MG63 (cell line): ENCODE results near the gene ORM1. TPM values are rescaled to one million over a fixed set of nuclear protein-coding genes. Genes with fewer than 3 reads are reported as not detected.
"Not testable (repeated sequence)": the region's sequence is repeated elsewhere in the genome, so short reads cannot be mapped to it uniquely, and the experiment has no call there.

Experiments used
- DNase-seq: peaks from one replicate; pipeline ENCODE4 v3.0.0-alpha.2; 2020
- H3K27me3 ChIP-seq: fragments of 250-450 bp; sonication (Bioruptor Pico); 2 replicates; pipeline ENCODE4 v1.5.1; 2020; ENCODE audit warnings: mild to moderate bottlenecking, moderate library complexity
- H3K36me3 ChIP-seq: fragments of 250-450 bp; sonication (Bioruptor Pico); 2 replicates; pipeline ENCODE4 v1.5.1; 2020; ENCODE audit warnings: mild to moderate bottlenecking, moderate library complexity
- H3K4me3 ChIP-seq: fragments of 250-450 bp; sonication (Bioruptor Pico); 2 replicates; pipeline ENCODE4 v1.5.1; 2020; ENCODE audit warnings: mild to moderate bottlenecking, moderate library complexity
- H3K9me3 ChIP-seq: fragments of 250-450 bp; sonication (Bioruptor Pico); 2 replicates; pipeline ENCODE4 v1.5.1; 2020; ENCODE audit warnings: mild to moderate bottlenecking, moderate library complexity
- total RNA-seq: library from RNA; depleted of rRNA; stranded (reverse); fragments of >200 nt; shearing (Covaris generic); gene quantifications from 2 replicates; pipeline ENCODE4 v1.2.3, GENCODE V29; 2014; ENCODE audit warnings: low replicate concordance; rRNA removed

The ORM1 gene
- not detected in 2 replicates for total RNA-seq

DNA sequence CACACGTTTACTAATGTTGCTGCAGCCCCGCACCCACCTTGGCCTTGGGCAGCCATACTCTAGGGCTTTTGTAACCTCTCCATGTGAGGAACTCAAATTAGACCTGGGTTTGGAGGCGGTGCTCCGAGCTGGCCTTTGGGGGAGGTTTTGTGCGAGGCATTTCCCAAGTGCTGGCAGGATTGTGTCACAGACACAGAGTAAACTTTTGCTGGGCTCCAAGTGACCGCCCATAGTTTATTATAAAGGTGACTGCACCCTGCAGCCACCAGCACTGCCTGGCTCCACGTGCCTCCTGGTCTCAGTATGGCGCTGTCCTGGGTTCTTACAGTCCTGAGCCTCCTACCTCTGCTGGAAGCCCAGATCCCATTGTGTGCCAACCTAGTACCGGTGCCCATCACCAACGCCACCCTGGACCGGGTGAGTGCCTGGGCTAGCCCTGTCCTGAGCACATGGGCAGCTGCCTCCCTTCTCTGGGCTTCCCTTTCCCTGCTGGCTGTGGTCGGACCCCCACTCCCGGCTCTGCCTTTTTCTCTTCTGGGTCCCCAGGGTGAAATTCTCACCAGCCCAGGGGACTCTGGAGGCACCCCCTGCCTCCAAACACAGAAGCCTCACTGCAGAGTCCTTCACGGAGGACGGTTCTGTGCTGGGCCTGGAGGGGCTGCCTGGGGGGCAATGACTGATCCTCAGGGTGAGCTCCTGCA lies at the start of gene ORM1:
Gene ORM1, plus strand, starts transcription at position 268 of the 701 bp plus-strand sequence. Its CDS starts 36 bp downstream, at position 304.
- H3K27me3 ChIP-seq, H3K9me3 ChIP-seq, H3K36me3 ChIP-seq, DNase-seq, H3K4me3 ChIP-seq: not testable (repeated sequence)

DNA sequence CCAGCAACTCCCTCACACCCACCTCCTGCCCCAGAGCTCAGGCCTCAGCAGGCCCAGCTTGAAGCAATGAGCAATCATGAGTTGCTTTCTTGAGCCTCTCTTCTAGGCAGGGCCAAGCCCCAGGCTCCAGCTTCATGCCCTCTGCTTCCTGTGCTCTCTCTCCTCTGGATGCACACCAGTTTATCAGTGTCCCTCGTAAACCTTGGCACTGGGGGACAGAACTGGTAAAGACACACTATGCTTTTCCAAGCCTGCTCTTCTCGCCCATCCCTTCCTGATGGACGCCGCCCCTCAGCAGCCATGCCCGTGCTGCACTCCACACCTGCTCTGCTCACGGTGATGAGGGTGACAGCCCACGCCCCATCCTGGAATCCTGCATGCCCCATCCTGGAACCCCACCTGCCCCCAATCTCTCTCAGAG lies 49.4 kb upstream of the ORM1 start:
- Histone ChIP-seq H3K36me3 (no peaks in the 10 kb centered on the region; the same call in 1 of the 2 replicates), H3K9me3 (no peaks in the 10 kb centered on the region), H3K27me3 (no peaks in the 10 kb centered on the region), H3K4me3 (no peak overlapping the region)
- peak; percentile 81 for DNase-seq

DNA sequence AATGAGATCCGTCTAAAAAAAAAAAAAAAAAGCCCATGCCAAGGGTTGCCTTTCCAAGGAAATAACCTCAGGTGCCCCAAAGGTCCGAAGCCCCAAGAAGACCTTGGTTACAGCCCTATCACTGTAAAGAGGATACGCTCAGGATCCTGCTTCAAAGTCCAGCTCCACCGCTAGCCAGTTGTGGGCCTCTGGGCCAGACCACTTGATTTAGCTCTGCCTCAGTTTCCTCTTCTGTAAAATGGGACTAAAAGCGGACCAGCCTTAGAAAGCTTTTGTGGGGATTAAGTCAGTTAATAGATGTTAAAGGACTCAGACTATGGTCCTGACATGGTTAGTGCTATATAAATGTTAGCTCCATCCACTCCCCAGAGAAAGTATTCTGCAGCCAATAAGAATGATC lies 48.7 kb upstream of the ORM1 start:
- DNase-seq = no peak
- Histone ChIP-seq H3K4me3 (no peak overlapping the region), H3K27me3 (no peaks in the 10 kb centered on the region), H3K36me3 (no peaks in the 10 kb centered on the region; the same call in 1 of the 2 replicates), H3K9me3 (no peaks in the 10 kb centered on the region)

DNA sequence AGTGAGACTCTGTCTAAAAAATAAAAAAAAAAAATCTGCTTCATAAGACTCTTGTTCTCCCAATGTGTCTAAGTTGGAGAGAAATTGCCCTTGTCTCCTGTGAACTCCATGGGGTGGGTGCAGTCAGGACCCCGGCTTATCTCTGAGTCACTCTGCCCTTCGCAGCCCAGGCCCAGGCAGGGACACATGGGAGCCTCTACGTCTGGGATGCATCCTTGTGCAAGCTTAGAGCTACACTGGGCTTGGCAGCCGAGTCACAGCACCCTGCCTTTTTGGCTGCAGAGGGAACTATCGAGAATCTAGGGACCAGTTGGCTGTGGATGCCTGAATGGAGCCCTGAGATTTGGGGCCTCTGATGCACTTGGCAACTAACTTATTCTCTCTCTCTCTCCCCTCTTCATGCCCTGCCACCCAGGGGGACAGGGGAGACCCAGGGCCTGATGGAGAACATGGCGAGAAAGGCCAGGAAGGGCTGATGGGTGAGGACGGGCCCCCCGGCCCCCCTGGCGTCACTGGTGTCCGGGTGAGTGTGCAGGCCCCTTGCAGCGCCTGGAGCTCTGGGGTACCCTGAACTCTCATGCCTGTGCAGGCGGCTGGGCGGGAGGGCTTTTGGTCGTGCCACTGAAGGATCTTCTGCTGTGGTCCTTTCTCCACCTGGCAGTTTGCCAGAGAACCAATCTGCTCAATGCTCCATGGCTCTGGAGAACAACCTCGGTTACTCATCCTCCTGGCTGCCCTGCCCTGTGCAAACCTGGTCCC lies 47.5 kb upstream of the ORM1 start:
- H3K36me3 ChIP-seq = no peaks in the 10 kb centered on the region; the same call in 1 of the 2 replicates
- H3K9me3 ChIP-seq = no peaks in the 10 kb centered on the region
- H3K27me3 ChIP-seq = no peaks in the 10 kb centered on the region
- DNase-seq = peak; percentile 40
- H3K4me3 ChIP-seq = no peak overlapping the region

DNA sequence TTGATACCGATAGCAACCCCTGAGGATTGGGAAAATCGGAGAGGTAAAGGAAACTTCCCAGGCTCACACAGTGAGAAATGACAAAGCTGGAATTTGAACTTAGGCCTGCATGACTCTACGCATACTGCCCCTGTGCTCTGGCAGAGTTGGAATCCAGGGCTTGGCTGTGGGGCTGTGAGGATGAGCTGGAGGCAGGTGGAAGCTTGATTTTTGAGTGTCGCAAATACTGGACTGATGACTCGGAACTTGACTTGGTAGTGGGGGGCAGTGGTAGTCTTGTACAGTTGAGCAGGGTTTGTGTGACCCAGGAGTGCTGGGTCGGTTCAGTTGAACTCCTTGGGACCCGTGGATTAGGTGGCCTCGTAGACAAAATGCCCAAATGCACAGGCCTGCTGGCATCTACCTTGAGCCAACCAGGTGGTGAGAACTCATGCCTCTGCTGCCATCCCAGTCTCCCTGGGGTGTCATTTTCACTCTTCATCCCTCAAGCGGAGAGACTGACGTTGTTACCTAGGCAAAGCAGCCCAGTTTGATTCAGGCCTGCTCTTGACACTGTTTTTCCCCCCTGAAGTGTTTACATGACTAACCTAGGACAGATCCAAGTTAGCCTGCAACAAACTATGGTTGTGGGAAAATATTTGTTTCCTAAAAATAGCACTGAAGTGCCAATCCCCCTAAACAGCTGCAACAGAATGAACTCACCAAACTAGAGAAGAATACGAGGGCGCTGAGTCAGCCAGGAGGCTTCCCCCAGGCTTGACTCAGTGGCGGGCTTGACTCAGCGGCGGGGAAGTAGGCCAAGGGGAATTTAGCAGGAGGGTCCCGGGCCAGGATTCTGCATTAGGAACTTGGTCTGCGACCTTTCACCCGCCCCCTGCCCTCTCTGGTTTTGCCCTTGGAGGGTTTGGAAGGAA lies 45.7 kb upstream of the ORM1 start:
- Histone ChIP-seq H3K9me3 (no peaks in the 10 kb centered on the region), H3K36me3 (no peaks in the 10 kb centered on the region; the same call in 1 of the 2 replicates), H3K27me3 (no peaks in the 10 kb centered on the region), H3K4me3 (no peak overlapping the region)
- DNase-seq = peak; percentile 91

DNA sequence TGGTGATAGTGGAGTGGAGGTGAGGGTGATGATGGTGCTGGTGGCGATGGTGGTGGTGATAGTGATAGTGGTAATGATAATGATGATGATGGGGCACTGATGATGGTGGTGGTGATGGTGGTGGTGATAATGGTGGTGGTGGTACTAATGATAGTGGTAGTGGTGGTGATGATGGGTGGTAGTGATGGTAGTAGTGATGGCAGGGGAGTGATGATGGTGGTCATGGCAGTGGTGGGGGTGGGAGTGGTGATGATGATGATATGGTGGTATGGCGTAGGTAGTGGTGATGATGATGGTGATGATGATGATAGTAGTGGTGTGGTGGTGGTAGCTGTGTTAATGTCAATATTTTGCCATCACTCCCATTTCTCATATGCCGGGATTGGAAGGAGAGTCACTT lies 44.5 kb upstream of the ORM1 start:
- no peaks in the 10 kb centered on the region for H3K27me3 ChIP-seq
- no peaks in the 10 kb centered on the region for H3K9me3 ChIP-seq
- no peak overlapping the region for H3K4me3 ChIP-seq
- DNase-seq = no peak
- H3K36me3 ChIP-seq = no peaks in the 10 kb centered on the region; the same call in 1 of the 2 replicates

DNA sequence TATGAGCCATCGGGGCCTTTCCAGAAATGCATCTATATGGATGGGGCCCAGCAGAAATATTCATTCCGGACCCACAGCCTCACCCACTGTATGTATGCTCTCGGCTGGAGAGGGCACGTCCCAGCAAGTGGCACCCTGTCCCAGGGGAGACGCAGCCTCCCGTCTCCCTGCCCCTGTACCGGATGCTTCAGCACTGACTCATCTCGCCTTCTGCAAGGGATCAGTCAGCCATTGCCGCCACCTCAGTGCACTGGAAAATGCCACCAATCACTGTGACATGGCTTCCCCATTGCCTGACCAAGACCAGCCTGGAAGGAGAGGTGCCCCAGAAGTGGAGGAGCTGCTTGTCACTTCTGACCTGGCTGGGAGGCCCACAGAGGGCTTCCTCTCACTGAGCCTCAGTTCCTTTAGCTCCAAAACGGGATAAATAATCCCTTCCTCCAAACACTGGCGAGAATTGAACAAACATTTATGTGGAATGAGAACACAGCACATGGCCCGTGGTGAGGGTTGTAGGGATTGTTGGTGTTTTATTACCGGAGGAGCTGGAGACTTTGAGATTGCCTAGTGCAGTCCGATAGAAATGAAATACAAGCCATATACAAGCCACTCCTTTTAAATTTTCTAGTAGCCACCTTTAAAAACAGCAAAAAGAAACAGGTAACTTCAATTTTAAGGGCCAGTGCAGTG lies 43.9 kb upstream of the ORM1 start:
- Histone ChIP-seq H3K36me3 (no peaks in the 10 kb centered on the region; the same call in 1 of the 2 replicates), H3K9me3 (no peaks in the 10 kb centered on the region), H3K27me3 (no peaks in the 10 kb centered on the region), H3K4me3 (no peak overlapping the region)
- no peak for DNase-seq

DNA sequence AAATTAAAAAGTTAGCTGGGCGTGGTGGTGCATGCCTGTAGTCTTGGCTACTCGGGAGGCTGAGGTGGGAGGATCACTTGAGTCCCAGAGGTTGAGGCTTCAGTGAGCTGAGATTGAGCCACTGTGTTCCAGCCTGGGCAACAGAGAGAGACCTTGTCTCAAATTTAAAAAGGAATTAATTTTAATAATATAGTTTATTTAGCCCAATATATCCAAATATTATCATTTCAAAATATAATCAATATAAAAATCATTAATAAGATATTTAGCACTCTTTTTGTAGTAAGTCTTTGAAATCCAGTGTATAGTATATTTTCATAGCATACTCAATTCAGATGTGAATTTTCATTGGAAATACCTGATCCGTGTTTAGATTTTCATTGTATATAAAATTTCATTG lies 43.2 kb upstream of the ORM1 start:
- DNase-seq = no peak
- H3K4me3 ChIP-seq = no peak overlapping the region
- no peaks in the 10 kb centered on the region for H3K27me3 ChIP-seq
- no peaks in the 10 kb centered on the region for H3K9me3 ChIP-seq
- H3K36me3 ChIP-seq = no peaks in the 10 kb centered on the region; the same call in 1 of the 2 replicates

DNA sequence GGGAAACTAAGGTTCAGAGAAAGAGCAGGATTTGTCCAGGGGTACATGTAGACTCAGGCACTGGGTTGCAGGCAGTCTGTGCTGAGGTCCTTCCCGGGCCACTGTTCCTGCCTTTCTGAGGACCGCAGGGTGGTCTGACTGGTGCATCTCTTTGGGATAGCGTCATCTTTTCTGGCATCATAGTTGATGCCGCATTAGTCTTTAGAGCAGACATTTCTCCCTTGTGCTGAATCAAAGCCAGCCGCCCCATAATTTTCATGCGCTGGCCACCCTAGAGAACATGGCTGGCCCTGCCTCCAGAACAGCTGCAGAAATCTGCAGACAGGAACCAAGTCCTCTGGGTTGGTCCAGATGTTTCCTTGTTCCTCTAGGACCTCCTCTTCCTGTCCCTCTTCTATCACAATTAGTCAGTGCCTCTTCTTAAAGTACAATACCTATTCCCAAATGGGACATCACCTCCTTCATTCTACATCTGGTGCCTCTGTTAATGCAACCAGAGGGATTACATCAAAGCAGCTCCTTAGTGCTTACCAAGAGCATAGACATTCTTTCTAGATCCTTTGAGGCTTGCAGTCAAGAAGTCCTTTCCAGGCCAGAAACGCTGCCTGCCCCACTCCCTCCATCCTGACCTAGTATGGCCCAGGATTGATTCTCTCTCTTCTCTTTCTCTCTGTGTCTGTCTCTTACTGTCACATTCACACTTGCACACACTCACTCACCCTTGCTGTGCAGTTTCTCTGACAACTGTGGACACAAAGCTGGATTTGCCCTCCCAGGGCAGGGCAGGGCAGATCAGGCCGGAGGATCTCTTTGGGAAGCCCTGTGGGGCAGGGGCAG lies 42.0 kb upstream of the ORM1 start:
- peaks cover 3% of the 10 kb centered on the region; the same call in 1 of the 2 replicates for H3K36me3 ChIP-seq
- H3K9me3 ChIP-seq = no peaks in the 10 kb centered on the region
- no peak overlapping the region for H3K4me3 ChIP-seq
- DNase-seq = no peak
- H3K27me3 ChIP-seq = no peaks in the 10 kb centered on the region

DNA sequence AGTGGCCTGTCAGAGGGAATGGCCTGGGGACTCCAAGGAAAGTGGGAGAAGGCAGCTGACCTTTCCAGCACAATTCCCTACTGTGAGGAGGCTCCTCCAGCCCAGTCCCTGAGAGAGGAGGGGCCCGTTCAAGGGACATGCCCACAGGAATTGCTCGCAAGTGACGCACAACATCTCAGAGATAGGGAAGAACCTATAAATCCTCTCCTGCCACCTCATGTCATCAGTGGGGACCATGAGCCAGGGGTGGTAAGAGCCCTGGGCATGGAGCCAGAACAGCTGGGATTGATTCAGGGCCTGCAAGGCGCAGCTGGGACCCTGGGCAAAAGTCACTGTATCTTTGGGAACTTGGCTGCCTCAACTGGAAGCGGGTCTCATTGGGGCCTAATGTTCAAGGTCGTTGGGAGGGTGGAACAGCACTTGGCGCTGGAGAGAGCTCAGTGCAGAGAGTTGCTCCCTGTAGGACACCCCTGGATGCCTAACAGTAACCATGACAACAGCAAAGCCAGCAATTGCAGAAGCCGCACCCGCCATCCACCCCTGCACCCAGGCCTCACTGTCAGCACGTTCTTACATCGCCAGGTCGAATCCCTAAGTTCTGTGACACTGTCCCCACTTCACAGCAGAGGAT lies 41.3 kb upstream of the ORM1 start:
- no peak for DNase-seq
- peaks cover 3% of the 10 kb centered on the region; the same call in 1 of the 2 replicates for H3K36me3 ChIP-seq
- no peak overlapping the region for H3K4me3 ChIP-seq
- H3K27me3 ChIP-seq = no peaks in the 10 kb centered on the region
- H3K9me3 ChIP-seq = no peaks in the 10 kb centered on the region

DNA sequence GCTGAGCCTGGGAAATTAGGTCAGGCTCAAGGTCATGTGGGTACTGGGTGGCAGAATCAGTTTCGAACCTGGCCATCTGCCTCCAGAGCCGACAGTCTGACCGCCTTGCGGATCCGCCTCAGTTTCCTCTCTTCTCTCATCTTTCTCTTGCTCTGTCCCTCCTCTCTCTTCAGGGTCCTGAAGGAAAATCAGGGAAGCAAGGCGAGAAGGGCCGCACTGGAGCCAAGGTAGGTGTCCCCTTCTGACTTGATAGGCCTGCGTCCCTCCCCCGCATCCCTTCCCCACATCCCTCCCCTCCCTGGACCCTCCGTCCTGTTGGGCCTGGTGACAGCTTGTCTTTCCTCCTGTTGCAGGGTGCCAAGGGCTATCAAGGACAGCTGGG lies 40.8 kb upstream of the ORM1 start:
- Histone ChIP-seq H3K9me3 (no peaks in the 10 kb centered on the region), H3K4me3 (no peak overlapping the region), H3K27me3 (no peaks in the 10 kb centered on the region), H3K36me3 (peaks cover 3% of the 10 kb centered on the region; the same call in 1 of the 2 replicates)
- DNase-seq = no peak

DNA sequence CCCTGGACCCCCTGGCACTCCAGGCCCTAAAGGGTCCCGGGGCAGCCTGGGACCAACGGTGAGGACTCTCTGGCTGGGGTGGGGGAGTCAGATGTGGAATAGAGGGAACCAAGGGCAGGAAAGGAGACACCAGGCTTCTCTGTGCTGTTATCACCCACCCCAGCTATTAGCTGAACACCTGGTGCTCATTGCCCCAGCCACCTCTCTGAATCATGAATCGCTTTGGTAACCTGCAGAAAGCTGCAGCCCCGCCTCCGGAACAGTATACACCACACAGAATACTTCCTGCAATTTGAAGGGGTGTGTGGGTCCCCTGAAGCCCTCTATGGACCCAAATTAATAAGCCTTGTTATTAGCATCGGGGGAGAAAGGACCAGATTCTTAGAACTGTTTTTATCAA lies 40.4 kb upstream of the ORM1 start:
- DNase-seq = no peak
- Histone ChIP-seq H3K27me3 (no peaks in the 10 kb centered on the region), H3K4me3 (no peak overlapping the region), H3K9me3 (no peaks in the 10 kb centered on the region), H3K36me3 (peaks cover 3% of the 10 kb centered on the region; the same call in 1 of the 2 replicates)

DNA sequence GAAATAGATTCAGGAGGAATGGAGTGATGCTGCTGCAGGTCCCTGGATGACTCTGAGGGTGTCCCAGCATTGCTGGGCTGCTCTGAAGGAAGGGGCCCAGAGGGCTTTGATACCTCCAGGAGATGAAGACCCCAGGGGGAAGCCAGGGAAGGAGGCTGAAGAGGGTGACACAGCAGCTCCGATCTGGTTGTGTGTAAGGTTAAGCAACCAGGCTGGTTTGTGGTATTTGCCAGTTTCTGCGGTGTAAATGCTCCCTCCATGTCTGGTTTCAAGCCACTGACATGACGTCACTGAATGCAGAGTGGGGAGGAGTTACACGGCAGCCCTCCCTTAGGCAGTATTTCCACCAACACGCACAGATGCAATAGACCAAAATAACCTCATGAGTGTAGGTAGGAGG lies 40.0 kb upstream of the ORM1 start:
- no peaks in the 10 kb centered on the region for H3K27me3 ChIP-seq
- H3K36me3 ChIP-seq = peaks cover 3% of the 10 kb centered on the region; the same call in 1 of the 2 replicates
- no peak for DNase-seq

DNA sequence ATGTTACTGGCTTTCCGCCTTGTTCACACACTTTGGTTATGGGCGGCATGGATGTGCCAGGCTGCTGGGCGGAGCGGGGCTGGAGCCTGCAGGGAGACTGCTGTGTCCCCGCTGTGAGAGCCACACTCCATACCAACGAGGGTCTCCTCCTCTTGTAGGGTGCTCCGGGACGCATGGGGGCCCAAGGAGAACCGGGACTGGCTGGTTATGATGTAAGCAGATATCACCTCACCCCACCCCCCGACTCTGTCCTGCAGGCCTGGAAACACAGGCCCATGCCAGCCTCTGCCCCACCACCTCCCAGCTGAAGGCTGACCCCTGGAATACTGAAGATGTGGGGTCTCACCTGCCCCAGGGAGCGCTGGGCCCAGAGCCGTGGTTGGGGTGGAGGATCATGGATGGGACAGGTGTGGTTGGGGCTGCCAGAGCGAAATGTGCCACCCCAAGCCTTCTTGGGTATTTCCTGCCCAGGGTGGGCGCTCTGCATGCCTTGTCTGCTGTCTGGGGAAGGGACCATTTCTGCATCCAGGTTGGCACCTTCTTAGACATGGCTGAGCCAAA lies 39.3 kb upstream of the ORM1 start:
- DNase-seq = no peak
- H3K36me3 ChIP-seq = 0 out of 2 replicates have a peak, but pooled peaks cover 3% of the 10 kb centered on the region
- no peaks in the 10 kb centered on the region for H3K27me3 ChIP-seq
- H3K9me3 ChIP-seq = no peaks in the 10 kb centered on the region
- H3K4me3 ChIP-seq = no peak overlapping the region

More for the DNA sequence above, 40.0 kb upstream of the ORM1 start:
- Histone ChIP-seq H3K4me3 (no peak overlapping the region), H3K9me3 (no peaks in the 10 kb centered on the region)
